OCI-LY1 (cell line): ENCODE results near the gene TAOK1.

Experiments
- H2AFZ ChIP-seq: fragments of 200-600 bp; sonication (generic), shearing (Covaris generic); 2 replicates; pipeline ENCODE4 v1.6.0; 2014; ENCODE audit warnings: antibody characterized with exemption, mild to moderate bottlenecking, low read length
- H3F3A ChIP-seq: fragments of 200-600 bp; sonication (generic), shearing (Covaris generic); 2 replicates; pipeline ENCODE4 v1.6.0; 2014; ENCODE audit warnings: mild to moderate bottlenecking, antibody characterized with exemption, low read length, moderate library complexity; ENCODE audit not compliant: insufficient read depth
- H3K27ac ChIP-seq: fragments of 200-600 bp; sonication (generic); 2 replicates; pipeline ENCODE4 v1.5.1; 2014; ENCODE audit warnings: low read length, mixed run types, mild to moderate bottlenecking, low read depth; ENCODE audit not compliant: poor library complexity, severe bottlenecking
- H3K27me3 ChIP-seq: fragments of 200-600 bp; sonication (generic); 2 replicates; pipeline ENCODE4 v1.6.0; 2014; ENCODE audit warnings: antibody characterized with exemption, mild to moderate bottlenecking, low read length, moderate library complexity; ENCODE audit not compliant: insufficient read depth
- H3K36me3 ChIP-seq: fragments of 200-600 bp; sonication (generic); 2 replicates; pipeline ENCODE4 v1.6.1; 2014; ENCODE audit warnings: mild to moderate bottlenecking, antibody characterized with exemption, low read length, moderate library complexity, mixed read lengths; ENCODE audit not compliant: insufficient read depth
- H3K4me1 ChIP-seq: fragments of 200-600 bp; sonication (generic); 2 replicates; pipeline ENCODE4 v1.5.1; 2014; ENCODE audit warnings: mild to moderate bottlenecking, low read length, moderate library complexity; ENCODE audit not compliant: insufficient read depth, severe bottlenecking
- H3K4me2 ChIP-seq: fragments of 200-600 bp; sonication (generic), shearing (Covaris generic); 2 replicates; pipeline ENCODE4 v1.6.1; 2014; ENCODE audit warnings: low read length
- H3K4me3 ChIP-seq: fragments of 200-600 bp; sonication (generic); 2 replicates; pipeline ENCODE4 v1.5.1; 2014; ENCODE audit warnings: low read length, low read depth, mild to moderate bottlenecking, mixed read lengths; ENCODE audit not compliant: poor library complexity, severe bottlenecking
- H3K79me2 ChIP-seq: fragments of 200-600 bp; shearing (Covaris generic); 2 replicates; pipeline ENCODE4 v1.6.1; 2016; ENCODE audit warnings: mixed run types, low read length, mixed read lengths; ENCODE audit not compliant: insufficient read depth
- H3K9ac ChIP-seq: fragments of 200-600 bp; sonication (generic), shearing (Covaris generic); 2 replicates; pipeline ENCODE4 v1.6.1; 2014; ENCODE audit warnings: mild to moderate bottlenecking, low read length, mixed read lengths
- H3K9me2 ChIP-seq: fragments of 200-600 bp; sonication (generic), shearing (Covaris generic); 2 replicates; pipeline ENCODE4 v1.6.1; 2014; ENCODE audit warnings: low read depth, mild to moderate bottlenecking, low read length, mixed read lengths
- H3K9me3 ChIP-seq: fragments of 200-600 bp; shearing (Covaris generic); 2 replicates; pipeline ENCODE4 v1.6.1; 2014; ENCODE audit warnings: low read length, mixed read lengths
- H4K20me1 ChIP-seq: fragments of 200-600 bp; sonication (generic), shearing (Covaris generic); 2 replicates; pipeline ENCODE4 v1.6.0; 2016; ENCODE audit warnings: mild to moderate bottlenecking, low read length; ENCODE audit not compliant: insufficient read depth
- EZH2 ChIP-seq: fragments of 200-600 bp; sonication (generic), shearing (Covaris generic); IDR thresholded peaks from 2 replicates; pipeline ENCODE4 v1.8.0; 2017; ENCODE audit warnings: borderline replicate concordance, mixed run types, mild to moderate bottlenecking, antibody characterized with exemption, low read length, moderate library complexity, mixed read lengths
- TF ChIP-seq, protein P1 (sequence below): fragments of 200-600 bp; sonication (generic), shearing (Covaris generic); IDR thresholded peaks from 2 replicates; pipeline ENCODE4 v1.5.1; 2017; ENCODE audit warnings: mild to moderate bottlenecking, antibody characterized with exemption, low read length, moderate library complexity, mixed read lengths

TAOK1 gene

GRCh38 chr17:29400818-29401217 is 10.7 kb downstream of the TAOK1 start:
- H3K4me1 ChIP-seq: peaks cover 7% of the 10 kb centered on the region
- H4K20me1 ChIP-seq: peaks cover 3% of the 10 kb centered on the region
- no peak overlapping the region for H2AFZ ChIP-seq
- no peak overlapping the region for H3K4me3 ChIP-seq
- no peak overlapping the region for H3K9ac ChIP-seq
- H3K27ac ChIP-seq: no peak overlapping the region
- 0 out of 2 replicates have a peak, but pooled peaks cover 3% of the 10 kb centered on the region for H3K9me3 ChIP-seq
- no peaks in the 10 kb centered on the region for H3K27me3 ChIP-seq
- peaks cover 56% of the 10 kb centered on the region for H3K36me3 ChIP-seq
- TF ChIP-seq, protein P1, sequence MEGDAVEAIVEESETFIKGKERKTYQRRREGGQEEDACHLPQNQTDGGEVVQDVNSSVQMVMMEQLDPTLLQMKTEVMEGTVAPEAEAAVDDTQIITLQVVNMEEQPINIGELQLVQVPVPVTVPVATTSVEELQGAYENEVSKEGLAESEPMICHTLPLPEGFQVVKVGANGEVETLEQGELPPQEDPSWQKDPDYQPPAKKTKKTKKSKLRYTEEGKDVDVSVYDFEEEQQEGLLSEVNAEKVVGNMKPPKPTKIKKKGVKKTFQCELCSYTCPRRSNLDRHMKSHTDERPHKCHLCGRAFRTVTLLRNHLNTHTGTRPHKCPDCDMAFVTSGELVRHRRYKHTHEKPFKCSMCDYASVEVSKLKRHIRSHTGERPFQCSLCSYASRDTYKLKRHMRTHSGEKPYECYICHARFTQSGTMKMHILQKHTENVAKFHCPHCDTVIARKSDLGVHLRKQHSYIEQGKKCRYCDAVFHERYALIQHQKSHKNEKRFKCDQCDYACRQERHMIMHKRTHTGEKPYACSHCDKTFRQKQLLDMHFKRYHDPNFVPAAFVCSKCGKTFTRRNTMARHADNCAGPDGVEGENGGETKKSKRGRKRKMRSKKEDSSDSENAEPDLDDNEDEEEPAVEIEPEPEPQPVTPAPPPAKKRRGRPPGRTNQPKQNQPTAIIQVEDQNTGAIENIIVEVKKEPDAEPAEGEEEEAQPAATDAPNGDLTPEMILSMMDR: no peak
- TF ChIP-seq EZH2: no peak
- no peaks in the 10 kb centered on the region for H3F3A ChIP-seq
- no peak overlapping the region for H3K4me2 ChIP-seq
- H3K79me2 ChIP-seq: peaks cover 76% of the 10 kb centered on the region
- no peaks in the 10 kb centered on the region for H3K9me2 ChIP-seq

DNA sequence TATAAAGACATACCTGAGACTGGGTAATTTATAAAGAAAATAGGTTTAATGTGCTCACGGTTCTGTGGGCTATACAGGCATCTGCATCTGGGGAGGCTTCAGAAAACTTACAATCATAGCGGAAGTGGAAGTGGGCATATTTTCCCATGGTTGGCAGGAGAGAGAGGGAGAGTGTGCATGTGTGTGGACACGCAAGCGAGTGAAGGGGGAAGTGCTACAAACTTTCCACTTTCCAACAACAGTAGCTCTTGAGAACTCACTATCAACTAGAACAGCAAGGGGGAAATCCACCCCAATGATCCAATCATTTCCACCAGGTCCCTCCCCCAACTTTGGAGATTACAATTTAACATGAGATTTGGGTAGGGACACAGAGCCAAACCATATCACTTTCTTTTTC is 11.1 kb downstream of the TAOK1 start:
- no peaks in the 10 kb centered on the region for H3K9me2 ChIP-seq
- no peak overlapping the region for H3K9ac ChIP-seq
- H3K79me2 ChIP-seq: peaks cover 76% of the 10 kb centered on the region
- TF ChIP-seq EZH2: no peak
- TF ChIP-seq, protein P1: no peak
- no peak overlapping the region for H3K4me2 ChIP-seq
- no peak overlapping the region for H2AFZ ChIP-seq
- H3K4me3 ChIP-seq: no peak overlapping the region
- peaks cover 7% of the 10 kb centered on the region for H3K4me1 ChIP-seq
- no peak overlapping the region for H3K27ac ChIP-seq
- peaks cover 56% of the 10 kb centered on the region for H3K36me3 ChIP-seq
- H4K20me1 ChIP-seq: peaks cover 2% of the 10 kb centered on the region
- H3K9me3 ChIP-seq: 0 out of 2 replicates have a peak, but pooled peaks cover 3% of the 10 kb centered on the region
- no peaks in the 10 kb centered on the region for H3F3A ChIP-seq
- no peaks in the 10 kb centered on the region for H3K27me3 ChIP-seq

DNA sequence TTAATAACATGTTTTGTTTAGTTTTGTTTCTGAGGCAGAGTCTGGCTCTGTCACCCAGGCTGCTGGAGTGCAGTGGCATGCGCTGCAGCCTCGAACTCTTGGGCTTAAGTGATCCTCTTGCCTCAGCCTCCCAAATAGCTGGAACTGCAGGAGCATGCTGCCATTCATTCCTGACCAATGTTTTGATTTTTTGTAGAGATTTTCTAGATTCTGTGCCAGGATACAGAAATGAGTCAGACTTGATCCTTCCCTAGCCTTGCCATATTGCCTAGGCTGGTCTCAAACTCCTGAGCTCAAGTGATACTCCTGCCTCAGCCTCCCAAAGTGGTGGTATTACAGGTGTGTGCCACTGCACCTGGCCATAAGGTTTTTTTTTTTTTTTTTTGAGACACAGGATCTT is 17.7 kb downstream of the TAOK1 start:
- Histone ChIP-seq H3F3A (no peaks in the 10 kb centered on the region), H3K9me3 (no peaks in the 10 kb centered on the region), H3K4me3 (no peak overlapping the region), H4K20me1 (no peaks in the 10 kb centered on the region), H3K4me1 (no peaks in the 10 kb centered on the region), H3K9me2 (no peaks in the 10 kb centered on the region), H3K27me3 (no peaks in the 10 kb centered on the region), H3K36me3 (peaks cover 18% of the 10 kb centered on the region; the same call in 1 of the 2 replicates), H3K4me2 (no peak overlapping the region), H3K9ac (no peak overlapping the region), H3K79me2 (peaks cover 86% of the 10 kb centered on the region), H2AFZ (no peak overlapping the region), H3K27ac (no peak overlapping the region)
- no peak for TF ChIP-seq EZH2
- TF ChIP-seq, protein P1: no peak
